Stimulated activated naive CD4-positive, alpha-beta T cell treated with Interleukin-2 at 50 U/mL for 16 hours (primary cell): ENCODE measurements around the gene FAM78B.

Experiments used
- DNase-seq: peaks from one replicate; lab custom pipeline; 2025; lab: John Stamatoyannopoulos, UW

Gene FAM78B, protein sequence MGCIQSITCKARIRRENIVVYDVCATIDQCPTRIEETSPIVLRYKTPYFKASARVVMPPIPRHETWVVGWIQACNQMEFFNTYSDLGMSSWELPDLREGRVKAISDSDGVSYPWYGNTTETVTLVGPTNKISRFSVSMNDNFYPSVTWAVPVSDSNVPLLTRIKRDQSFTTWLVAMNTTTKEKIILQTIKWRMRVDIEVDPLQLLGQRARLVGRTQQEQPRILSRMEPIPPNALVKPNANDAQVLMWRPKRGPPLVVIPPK

GRCh38 chr1:166166698-166167571 is at the start of gene FAM78B:
Gene FAM78B, minus strand, starts transcription at chr1:166167001. Its CDS starts 753 bp downstream, at chr1:166166248.
- DNase-seq = peak; percentile 50

- DNase-seq = no peak
These were observed 35.7 kb upstream of the FAM78B start for GRCh38 chr1:166202546-166202945.

DNA sequence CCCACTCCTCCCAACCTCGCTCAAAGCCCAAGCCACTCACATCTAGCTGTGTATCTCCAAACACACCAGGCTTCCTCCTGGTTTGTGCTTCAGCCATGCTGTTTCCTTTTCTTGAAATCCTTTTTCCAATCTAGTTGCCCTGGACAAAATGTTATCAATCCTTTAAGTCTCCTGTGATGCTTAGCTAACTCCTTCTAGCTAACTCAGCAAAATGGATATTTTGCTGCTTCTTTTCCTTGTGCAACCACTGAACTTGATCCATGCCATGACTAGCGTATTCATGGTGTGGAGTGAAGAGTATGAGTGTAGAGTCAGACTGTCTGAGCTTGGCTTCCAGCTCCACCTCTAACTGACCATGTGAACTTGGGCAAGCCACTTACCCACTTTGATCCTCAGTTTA is 33.9 kb upstream of the FAM78B start:
- no peak for DNase-seq

- DNase-seq = no peak
These were observed 30.8 kb upstream of the FAM78B start for GRCh38 chr1:166197597-166197996.

GRCh38 chr1:166197141-166197540 is 30.3 kb upstream of the FAM78B start:
- DNase-seq = no peak

- DNase-seq = no peak
These were observed 26.4 kb upstream of the FAM78B start for GRCh38 chr1:166193057-166193698.

DNA sequence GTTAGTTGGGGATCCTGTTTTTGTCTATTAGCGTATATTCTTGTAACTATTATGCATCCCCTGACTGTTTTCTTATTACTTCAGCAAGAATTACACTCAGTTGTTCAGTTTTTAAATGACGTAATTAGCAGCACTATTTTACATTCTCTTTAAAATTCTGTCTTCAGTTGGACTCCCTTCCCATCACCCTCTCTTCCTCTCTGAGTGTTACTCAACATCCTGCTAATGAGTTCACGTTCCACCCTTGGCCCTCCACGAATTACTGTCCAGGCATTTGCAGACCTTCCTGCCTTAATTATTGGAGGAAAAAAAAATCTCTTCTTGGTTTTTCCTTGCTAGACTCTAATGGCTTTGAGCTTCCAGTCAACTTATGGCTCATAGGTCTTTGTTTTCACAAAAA is 23.6 kb upstream of the FAM78B start:
- DNase-seq = no peak

GRCh38 chr1:166189126-166189525 is 22.3 kb upstream of the FAM78B start:
- no peak for DNase-seq

GRCh38 chr1:166185526-166185925 is 18.7 kb upstream of the FAM78B start:
- DNase-seq = no peak

GRCh38 chr1:166184897-166185296 is 18.1 kb upstream of the FAM78B start:
- no peak for DNase-seq

GRCh38 chr1:166184012-166184411 is 17.2 kb upstream of the FAM78B start:
- DNase-seq = no peak

DNA sequence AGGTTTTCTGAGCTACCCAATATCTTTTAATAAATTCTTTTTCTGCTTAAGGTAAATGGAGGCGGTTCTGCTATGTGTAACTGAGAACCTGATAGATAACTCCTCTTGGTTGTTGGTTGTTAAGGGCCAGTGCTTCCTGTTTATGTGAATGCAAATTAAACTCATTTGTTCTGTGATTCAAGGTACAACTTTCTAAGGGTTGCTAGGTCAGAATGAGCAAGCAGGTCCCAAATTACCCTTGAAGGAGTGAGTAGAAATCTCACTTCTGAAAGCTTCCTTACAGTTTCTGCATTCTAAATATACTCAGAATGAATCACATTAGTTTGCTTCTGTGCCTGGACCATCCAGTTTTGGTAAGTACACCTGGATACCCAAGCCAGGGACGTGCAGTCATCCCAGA is 15.5 kb upstream of the FAM78B start:
- DNase-seq = no peak

GRCh38 chr1:166176416-166176815 is 9.6 kb upstream of the FAM78B start:
- DNase-seq = no peak

DNA sequence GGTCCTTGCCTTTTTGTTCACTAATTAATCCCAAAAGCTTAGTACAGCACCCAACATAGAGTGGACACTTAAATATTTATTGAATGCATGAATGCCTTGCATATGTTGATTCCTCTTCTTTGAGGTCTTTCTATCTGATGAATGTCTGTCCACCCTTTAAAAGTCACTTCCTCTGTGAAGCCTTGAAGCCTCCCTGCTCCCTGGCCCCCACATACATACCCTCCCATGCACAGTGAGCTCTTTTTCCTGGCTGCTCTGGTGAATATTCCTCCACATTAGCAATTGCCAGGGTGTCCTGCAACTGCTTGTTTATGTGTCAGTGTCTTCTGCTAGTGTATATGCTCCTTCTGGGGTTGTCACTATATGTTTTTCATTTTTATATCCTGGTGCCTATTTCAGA is 8.2 kb upstream of the FAM78B start:
- no peak for DNase-seq

DNA sequence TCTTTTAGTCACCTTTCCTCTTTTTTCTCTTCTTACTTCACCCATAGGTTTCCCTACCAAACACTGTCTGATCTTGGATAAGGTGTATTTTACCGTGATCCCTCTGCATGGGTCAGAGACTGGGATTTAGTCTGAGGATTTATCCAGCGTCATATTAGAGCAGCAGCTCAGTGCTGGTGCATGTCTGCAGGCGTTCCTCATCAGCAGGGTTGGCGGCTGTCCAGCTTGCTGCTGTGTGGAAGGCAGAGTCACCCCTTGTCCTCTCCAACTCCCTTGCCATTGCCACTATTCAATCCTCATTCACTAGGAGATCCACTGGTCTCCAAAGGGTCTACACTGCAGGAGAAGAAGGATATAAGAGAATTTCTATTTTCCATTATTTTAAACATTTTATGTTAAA is 7.3 kb upstream of the FAM78B start:
- no peak for DNase-seq

DNA sequence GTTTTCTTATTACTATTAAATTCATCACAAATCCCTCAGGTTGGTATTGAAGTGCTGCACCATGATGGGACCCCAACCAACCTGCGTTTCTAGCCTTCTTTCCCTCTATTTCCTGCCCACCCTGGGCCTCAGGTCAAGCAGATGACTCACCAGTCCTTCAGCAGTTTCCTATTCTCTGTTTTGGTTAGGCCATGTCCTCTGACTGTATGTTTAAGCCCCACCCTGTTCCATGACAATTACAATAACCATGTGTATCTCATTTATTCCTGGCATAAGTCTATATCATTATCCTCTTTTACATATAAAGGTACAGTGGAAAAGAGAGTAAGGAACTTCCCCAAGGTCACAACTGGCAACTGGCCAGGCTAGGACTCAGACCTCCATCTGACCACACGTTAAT is 5.3 kb upstream of the FAM78B start:
- DNase-seq = no peak

GRCh38 chr1:166170726-166171125 is 3.9 kb upstream of the FAM78B start:
- no peak for DNase-seq

DNA sequence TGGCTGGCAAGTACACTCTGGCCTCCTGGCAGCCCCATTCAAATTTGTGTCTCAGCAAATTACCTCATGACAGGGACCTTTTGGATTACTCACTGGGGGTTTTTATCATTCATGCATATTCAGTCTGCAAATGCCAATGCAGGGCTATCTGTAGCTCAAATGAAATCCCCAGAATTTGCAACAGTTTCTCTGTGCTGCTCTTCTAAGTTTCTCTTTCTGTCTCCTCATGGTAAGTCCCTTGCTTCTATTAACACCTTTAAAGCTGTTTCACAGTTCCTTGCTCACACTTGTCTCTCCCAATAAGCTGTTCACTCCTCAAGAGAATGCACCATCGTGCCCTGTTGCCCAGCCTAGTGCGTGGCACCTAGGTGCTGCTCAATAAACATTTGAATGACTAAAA is 3.3 kb upstream of the FAM78B start:
- no peak for DNase-seq

DNA sequence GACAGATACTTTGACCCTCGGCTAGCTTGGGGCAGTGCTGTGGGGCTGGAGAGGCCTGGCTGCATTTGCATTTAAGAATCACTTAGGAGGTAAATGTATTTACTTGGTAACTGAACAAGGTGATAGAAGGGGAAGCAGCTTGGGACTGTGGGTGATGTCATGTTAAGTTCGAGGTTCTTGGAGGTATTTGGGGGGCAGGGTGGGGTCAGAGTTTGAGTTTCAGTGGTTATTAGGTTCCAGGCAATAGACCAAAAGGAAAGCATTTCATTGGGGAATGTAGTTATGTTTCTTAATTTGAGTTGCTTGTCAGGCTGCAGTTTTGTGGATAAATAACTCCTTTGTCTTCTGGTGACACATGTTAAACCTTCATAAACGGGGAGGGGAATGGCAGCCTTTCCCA is 2.4 kb upstream of the FAM78B start:
- no peak for DNase-seq

DNA sequence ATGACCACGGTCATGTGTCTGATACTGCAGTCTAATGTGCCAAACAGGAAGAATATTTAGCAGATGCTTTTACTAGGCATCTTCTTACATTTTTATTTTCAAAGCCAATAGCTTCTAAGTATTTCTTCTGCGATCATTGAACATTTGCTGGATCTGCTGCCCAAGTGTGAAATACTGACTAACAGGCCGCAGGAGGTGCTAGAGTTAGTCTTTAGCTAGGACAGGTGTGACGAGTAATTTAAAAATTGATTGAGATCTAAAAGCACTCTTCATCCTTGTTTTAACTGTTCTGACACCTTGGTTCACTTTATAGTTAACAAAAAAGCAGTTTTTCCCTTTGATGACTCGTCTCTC is 748 bp upstream of the FAM78B start:
- DNase-seq = no peak

- DNase-seq = no peak
These were observed 488 bp downstream of the FAM78B start for GRCh38 chr1:166166329-166166697.

DNA sequence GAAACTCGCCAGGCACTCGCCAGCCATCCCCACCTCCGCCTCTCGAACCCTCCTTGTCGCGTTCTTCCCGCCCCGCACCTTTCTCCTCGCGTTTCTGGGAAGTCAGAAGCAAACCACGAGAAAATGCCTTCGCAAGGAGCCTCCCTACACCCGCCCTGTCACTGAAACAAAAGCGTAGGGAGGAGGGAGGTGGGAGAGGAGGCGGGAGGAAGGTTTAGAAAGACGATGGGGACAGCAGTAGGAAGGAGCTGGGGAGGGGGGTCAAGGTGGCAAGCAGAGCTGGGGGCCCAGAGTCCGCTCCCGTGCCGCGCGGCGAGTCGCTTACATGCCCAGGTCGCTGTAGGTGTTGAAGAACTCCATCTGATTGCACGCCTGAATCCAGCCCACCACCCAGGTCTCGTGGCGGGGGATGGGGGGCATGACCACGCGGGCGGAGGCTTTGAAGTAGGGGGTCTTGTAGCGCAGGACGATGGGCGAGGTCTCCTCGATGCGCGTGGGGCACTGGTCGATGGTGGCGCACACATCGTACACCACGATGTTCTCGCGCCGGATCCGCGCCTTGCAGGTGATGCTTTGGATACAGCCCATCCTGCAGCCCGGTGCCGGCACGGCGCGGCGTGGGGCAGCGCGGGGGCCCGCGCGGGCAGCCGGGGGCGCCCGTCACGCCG is 1.0 kb downstream of the FAM78B start:
- no peak for DNase-seq
